Keratinocyte (primary cell): Measurements from ENCODE around the gene CABLES2.

ENCODE experiments used
- CTCF ChIP-seq, 3 experiments: IDR thresholded peaks in 1 of 3; conservative IDR thresholded peaks in 1 of 3; optimal IDR thresholded peaks in 1 of 3; 2 replicates in 2 of 3; 3 replicates in 1 of 3; pipeline versions ENCODE3 to v1.5.1; 2011; ENCODE audit warnings: low read length in 3 of 3, mild to moderate bottlenecking in 3 of 3, moderate library complexity in 2 of 3, control low read depth in 1 of 3, inconsistent platforms in 1 of 3; ENCODE audit not compliant: insufficient read depth in 2 of 3; ENCODE audit errors: extremely low read depth in 1 of 3
- EZH2 ChIP-seq: IDR thresholded peaks from one replicate; pipeline ENCODE4 v1.6.1; 2012; ENCODE audit warnings: inconsistent platforms, mild to moderate bottlenecking, low read length, moderate library complexity

- TF ChIP-seq CTCF (optimal IDR thresholded peaks at IDR 0.05 in 1 of 3, IDR thresholded peaks at IDR 0.05 in 1 of 3, conservative IDR thresholded peaks at IDR 0.05 in 1 of 3; ENCODE audit: extremely low read depth in 1 of 3, insufficient read depth in 2 of 3, low read length in 3 of 3) = no peak
- no peak for TF ChIP-seq EZH2
These were observed 14.6 kb upstream of the CABLES2 start for GRCh38 chr20:62421716-62421990.
